NCI-H1417 (cell line): ENCODE measurements around the gene PPP1R14B.

Source experiments
- DNase-seq, 3 experiments: peaks; one replicate each; lab custom pipeline; 2025; lab: John Stamatoyannopoulos, UW

Gene PPP1R14B

GRCh38 chr11:64281957-64282770 lies 35.4 kb upstream of the PPP1R14B start:
- DNase-seq, result no peak

DNA sequence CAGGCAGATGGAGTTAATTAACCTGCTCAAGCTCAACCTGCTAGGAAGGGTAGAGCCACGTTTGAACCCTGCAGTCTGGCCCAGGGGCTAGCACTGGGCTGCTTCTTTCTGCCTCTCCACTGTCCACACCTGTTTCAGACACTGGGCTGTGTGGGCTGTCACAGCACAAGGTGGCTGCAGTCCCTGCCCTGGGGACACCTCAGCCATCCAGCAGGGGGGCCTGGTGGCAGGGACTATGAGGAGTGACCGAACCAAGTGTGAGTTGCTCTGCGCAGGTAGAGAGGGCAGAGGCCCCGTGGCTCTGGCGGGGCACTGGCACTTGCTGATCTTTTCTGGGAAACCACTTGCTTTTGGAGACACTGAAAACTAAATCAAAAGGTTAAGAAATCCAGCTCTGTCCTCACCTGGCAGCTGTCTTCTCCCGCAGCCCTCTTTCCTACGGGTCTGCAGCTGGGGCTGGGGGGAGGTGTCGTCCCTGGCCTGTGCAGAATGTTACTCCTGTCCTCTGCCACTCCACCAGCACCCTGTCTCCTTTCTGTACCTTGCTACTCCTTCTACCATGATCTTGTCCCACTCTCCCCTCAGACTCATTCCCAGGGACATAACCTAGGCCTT lies 31.9 kb upstream of the PPP1R14B start:
- no peak for DNase-seq

GRCh38 chr11:64276653-64277431 lies 30.1 kb upstream of the PPP1R14B start:
- no peak for DNase-seq

DNA sequence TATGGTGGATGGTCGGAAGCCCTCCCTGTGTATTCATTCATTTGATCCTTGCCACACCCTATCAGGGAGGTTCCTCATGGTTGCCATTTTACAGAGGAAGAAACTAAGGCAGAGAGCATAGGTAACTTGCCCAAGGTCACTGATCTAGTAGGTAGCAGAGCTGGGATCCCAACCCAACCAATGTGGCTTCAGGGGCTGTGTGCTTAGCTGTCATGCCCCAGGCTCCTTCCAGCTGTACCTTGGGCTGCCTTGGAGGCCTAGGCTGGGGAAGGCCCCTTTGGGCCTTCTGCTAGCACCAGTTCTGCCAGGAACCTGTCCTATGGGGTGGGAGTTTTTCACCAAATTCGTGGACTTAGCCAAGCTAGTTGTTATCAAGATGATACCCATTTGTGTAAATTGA lies 29.1 kb upstream of the PPP1R14B start:
- DNase-seq, result no peak

GRCh38 chr11:64275031-64275800 lies 28.5 kb upstream of the PPP1R14B start:
- peak in 1 of 3 experiments; percentile 6 for DNase-seq

- peak; percentile 99 to 100 (median 100) for DNase-seq
These were observed 22.9 kb upstream of the PPP1R14B start for GRCh38 chr11:64269540-64270220.

GRCh38 chr11:64268893-64269539 lies 22.3 kb upstream of the PPP1R14B start:
- DNase-seq, result peak in 1 of 3 experiments; percentile 63

DNA sequence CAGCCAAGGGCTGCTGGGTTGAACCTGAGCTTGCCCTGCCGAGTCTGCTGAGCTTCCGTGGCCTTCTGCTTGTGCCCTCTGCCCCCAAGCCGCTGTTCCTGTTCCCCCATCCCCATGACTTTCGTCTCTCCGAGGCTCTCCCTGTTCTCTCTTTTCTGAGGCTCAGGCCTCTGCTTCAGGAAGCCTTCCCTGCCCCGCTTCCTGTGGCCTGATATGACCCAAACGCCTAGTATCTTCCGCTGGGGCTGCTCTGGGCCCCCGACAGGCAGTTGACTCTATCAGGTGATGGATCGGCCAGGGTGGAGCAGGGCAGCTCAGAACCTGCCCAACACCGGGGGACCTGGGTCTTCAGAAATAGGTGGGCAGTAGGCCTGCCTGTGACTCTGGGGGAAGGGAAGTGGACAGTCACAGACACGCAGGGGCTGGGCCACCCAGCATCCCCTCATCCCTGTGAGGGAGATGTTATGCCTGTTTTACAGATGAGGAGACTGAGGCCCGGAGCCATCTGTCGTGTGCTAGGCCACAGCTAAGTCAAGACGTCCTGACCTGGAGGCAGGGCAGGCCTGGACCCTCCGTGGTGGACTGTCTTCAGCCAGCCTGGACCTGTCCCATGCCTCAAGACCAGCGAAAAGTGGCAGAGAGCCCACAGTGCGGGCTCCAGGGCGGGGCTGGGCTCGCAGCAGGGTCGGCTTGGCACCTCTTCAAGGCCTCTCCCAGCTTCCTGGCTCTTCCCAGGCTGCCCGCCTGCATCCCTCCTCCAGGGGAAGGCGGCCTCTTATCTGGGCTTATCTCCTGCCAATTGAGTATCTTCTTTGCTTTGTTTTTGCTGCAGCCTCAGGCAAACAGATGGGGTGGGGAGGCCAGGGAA lies 21.5 kb upstream of the PPP1R14B start:
- peak in 1 of 3 experiments; percentile 31 for DNase-seq

- peak in 2 of 3 experiments; percentile 27 to 55 for DNase-seq
These were observed 20.6 kb upstream of the PPP1R14B start for GRCh38 chr11:64267207-64267945.

DNA sequence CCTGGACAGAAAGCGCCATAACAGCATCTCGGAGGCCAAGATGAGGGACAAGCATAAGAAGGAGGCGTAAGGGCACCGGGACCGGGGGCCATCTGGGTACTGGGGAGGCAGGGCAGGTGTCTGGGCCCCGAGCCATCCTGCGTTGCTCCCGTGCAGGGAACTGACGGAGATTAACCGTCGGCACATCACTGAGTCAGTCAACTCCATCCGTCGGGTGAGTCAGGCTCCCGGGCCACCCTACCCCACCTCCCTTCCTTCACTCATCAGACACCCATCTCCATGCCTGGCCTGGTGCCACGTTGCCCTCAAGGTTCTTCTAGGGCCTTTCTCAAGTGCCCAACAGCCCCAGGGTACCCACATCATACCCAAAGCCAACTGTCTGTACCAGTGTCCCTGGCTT lies 19.6 kb upstream of the PPP1R14B start:
- DNase-seq, result no peak

DNA sequence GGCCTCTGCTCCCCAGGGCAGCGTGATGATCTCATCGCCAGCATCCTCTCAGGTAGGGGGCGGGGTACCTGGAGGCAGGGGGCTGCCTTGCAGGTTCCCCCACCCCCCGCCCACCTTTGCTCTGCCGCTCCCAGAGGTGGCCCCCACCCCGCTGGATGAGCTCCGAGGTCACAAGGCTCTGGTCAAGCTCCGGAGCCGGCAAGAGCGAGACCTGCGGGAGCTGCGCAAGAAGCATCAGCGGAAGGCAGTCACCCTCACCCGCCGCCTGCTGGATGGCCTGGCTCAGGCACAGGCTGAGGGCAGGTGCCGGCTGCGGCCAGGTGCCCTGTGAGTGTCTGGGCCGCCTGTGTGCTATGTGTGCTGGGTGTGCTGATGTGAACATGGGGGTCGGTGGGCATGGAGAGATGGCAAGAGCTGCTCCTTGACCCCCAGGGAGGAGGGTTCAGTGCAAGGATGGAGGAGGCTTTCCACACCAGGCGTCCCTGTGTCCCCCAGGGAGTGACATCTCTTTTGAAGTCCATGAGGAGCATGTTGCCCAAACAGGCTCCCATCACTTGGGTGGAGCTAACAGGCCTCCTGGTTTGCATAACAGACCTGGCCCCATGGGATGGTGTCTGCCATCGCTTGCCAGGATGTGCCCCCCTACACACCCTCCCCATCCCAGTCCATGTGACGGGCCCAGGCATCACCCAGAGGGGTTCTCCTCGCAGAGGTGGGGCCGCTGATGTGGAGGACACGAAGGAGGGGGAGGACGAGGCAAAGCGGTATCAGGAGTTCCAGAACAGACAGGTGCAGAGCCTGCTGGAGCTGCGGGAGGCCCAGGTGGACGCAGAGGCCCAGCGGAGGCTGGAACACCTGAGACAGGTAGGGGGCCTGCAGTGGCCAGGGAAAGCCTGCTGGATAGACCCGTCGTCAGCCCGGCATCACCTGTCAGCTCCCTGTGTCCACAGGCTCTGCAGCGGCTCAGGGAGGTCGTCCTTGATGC lies 18.7 kb upstream of the PPP1R14B start:
- peak in 2 of 3 experiments; percentile 27 to 61 for DNase-seq

DNA sequence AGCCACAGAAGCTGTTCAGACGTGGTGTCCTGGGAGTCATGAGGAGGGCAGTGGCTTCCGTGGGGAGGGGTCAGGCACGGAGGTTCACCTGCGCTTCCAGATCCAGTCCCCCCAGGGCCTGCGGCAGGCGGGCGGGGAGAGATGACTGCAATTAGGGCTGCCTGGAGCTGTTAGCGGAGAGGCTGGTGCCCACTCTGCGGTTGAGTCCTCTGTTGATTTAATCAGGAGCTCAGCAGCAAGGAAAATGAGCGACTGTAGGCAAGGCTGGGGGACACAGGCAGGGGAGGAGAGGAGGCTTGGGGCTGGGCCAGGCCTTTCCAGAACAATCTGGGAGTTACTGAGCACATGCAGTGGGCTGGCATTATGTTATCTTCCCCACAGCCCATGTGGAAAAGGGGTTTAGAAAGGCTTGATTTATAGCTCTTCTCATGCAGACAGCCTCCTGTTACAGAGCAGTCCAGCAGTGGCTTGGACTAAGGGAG lies 17.7 kb upstream of the PPP1R14B start:
- DNase-seq, result peak in 2 of 3 experiments; percentile 49 to 72

DNA sequence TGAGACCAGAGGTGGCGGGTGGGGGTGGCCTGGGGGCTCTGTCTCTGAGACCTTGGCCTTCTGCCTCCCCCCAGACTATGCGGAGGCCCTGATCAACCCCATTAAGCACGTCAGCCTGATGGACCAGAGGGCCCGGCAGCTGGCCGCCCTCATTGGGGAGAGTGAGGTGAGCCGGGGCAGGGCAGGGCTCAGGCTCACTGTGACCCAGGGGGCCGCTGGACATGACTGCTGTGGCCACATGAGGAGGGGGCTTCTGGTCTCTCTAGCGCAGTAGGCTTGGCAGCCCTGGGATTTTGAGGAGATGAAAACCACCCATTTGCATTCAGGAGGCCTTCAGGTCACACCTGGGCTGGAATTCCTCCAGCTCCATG lies 17.2 kb upstream of the PPP1R14B start:
- no peak for DNase-seq

DNA sequence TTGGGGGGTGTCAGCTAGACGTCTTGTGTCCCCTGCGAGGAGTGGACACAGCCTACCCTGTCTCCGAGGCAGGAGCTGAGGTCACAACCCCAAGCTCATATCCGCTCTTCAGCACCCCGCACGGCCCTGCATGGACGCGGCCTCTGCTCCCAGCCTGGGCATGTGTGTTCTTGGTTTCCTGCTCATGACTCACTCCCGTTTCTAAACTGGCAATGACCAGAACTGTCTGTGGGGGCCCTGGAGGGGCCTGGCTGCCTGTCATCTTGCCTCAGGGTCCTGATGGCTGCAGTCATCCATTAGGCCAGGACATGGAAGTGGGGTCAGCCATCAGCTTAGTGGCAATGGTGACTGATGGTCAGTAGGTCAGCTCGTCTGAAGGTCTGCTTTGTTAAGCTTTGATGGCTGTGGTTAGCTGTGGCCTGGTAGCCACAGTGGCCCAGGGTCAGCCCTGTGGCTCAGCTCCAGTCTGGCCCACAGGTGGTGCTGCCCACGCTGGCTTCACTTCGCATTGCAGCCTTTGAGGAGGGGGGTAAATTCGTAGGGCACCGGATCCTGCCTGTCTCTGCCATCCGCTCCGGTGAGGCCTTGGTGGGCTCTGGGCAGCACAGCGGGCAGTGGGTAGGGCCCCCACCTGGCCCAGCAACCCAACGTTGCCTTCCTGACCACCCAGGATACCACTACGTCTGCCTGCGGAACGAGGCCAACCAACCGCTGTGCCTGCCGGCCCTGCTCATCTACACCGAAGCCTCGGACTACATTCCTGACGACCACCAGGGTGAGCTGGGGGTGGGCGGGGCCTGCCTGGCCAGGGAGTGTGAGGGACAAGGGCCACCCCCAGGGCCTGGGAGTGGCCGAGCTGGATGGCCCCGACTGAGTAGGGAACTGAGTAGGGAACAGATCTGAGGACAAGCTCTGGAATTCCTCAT lies 16.5 kb upstream of the PPP1R14B start:
- no peak for DNase-seq

GRCh38 chr11:64262271-64263002 lies 15.7 kb upstream of the PPP1R14B start:
- no peak for DNase-seq

GRCh38 chr11:64261556-64262080 lies 14.9 kb upstream of the PPP1R14B start:
- no peak for DNase-seq
